SK-N-MC (cell line): ENCODE measurements around the gene FAM124A.
"Not testable (repeated sequence)": the region's sequence is repeated elsewhere in the genome, so short reads cannot be mapped to it uniquely, and the experiment has no call there.

Experiments used
- EZH2 ChIP-seq: fragments of 200-600 bp; sonication (generic); IDR thresholded peaks from one replicate; pipeline ENCODE4 v1.6.1; 2017; ENCODE audit warnings: antibody characterized with exemption
- POLR2AphosphoS5 ChIP-seq: IDR thresholded peaks from 2 replicates; pipeline ENCODE4 v1.6.1; 2012; ENCODE audit warnings: mild to moderate bottlenecking, low read depth, low read length, borderline replicate concordance

DNA sequence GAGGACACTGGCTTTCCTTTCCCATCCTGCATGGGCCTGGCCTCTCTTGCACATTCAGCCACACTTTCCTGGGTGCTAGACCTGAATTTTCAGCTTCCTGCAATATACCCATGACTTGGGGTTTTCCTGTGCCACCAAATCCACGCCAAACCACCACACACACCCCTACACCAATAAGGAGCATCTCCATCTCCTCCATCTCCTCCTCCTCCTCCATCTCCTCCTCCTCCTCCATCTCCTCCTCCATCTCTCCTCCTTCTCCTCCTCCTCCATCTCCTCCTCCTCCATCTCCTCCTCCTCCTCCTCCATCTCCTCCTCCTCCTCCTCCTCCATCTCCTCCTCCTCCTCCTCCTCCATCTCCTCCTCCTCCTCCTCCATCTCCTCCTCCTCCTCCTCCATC, 66.1 kb downstream of the FAM124A start:
- not testable (repeated sequence) for TF ChIP-seq POLR2AphosphoS5, EZH2
